Epithelial cell of proximal tubule (primary cell): ENCODE results near the gene SUPT20HL2. TPM values are rescaled to one million over a fixed set of nuclear protein-coding genes. Genes with fewer than 3 reads are reported as not detected.

Experiments used
- DNase-seq: peaks from one replicate; pipeline ENCODE4 v3.0.0-alpha.2; 2011; ENCODE audit warnings: low read depth
- H3K4me3 ChIP-seq: 2 replicates; pipeline ENCODE4 v1.5.1; 2011; ENCODE audit warnings: low read depth, mild to moderate bottlenecking, low read length
- total RNA-seq: library from RNA; depleted of rRNA; stranded (reverse); fragments of >200 nt; gene quantifications from 2 replicates; pipeline ENCODE4 v1.2.3, GENCODE V29; 2015
- TF ChIP-seq, protein P1 (sequence below): conservative IDR thresholded peaks from 2 replicates; pipeline ENCODE4 v1.5.1; 2012; ENCODE audit warnings: low read depth, mild to moderate bottlenecking, low read length

Gene SUPT20HL2
- total RNA-seq, 1 donor from 2014 or later: not detected

DNA sequence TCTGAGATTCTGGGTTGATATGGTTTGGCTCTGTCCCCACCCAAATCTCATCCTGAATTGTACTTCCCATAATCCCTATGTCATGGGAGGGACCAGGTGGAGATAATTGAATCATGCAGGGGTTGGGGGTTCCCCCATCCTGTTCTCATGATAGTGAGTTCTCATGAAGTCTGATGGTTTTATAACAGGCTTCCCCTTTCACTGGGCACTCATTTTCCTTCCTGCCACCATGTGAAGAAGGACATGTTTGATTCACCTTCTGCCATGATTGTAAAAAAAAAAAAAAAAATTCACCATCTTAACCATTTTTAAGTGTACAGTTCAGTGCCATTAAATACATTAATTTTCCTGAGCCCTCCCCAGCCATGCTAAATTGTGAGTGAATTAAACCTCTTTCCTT is 42.6 kb downstream of the SUPT20HL2 start:
- H3K4me3 ChIP-seq: no peak overlapping the region
- TF ChIP-seq, protein P1, sequence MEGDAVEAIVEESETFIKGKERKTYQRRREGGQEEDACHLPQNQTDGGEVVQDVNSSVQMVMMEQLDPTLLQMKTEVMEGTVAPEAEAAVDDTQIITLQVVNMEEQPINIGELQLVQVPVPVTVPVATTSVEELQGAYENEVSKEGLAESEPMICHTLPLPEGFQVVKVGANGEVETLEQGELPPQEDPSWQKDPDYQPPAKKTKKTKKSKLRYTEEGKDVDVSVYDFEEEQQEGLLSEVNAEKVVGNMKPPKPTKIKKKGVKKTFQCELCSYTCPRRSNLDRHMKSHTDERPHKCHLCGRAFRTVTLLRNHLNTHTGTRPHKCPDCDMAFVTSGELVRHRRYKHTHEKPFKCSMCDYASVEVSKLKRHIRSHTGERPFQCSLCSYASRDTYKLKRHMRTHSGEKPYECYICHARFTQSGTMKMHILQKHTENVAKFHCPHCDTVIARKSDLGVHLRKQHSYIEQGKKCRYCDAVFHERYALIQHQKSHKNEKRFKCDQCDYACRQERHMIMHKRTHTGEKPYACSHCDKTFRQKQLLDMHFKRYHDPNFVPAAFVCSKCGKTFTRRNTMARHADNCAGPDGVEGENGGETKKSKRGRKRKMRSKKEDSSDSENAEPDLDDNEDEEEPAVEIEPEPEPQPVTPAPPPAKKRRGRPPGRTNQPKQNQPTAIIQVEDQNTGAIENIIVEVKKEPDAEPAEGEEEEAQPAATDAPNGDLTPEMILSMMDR: no peak
- DNase-seq: no peak

DNA sequence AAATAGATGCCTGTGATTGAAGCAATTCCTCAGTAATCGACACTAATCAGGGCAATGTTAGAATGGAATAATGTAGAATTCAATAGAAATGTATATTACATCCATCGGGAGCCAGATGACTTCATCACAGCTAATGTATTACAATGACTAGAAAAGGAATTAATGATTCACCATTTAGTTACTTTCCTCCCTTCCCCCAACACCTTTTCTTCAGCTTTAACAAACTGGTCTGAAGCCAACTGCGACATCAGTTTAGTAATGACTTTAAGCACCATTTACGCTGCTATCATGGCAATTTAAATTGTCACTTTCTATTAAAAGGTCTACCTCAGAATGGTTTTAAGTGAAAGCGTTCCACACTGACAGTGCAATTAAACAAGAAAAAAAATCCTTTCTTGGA is 45.1 kb downstream of the SUPT20HL2 start:
- TF ChIP-seq, protein P1: no peak
- DNase-seq: no peak
- no peak overlapping the region for H3K4me3 ChIP-seq

DNA sequence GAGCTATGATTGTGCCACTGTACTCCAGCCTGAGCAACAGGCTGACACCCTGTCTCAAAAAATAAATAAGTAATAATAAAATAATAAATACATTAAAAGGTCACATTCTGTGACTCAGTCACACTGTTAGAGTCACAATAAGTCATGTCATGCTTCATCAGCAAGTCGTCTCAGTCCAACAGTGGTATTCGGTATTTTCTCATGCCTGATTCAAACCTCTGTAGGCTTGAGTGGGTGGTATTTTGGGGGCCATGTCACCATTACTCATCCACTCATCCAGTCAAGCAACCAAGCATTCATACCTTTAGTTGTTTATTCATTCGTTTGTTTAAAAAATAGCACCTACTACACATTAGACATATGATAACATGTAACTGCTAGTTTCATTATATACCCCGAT is 46.9 kb downstream of the SUPT20HL2 start:
- no peak for DNase-seq
- H3K4me3 ChIP-seq: no peak overlapping the region
- TF ChIP-seq, protein P1: no peak

DNA sequence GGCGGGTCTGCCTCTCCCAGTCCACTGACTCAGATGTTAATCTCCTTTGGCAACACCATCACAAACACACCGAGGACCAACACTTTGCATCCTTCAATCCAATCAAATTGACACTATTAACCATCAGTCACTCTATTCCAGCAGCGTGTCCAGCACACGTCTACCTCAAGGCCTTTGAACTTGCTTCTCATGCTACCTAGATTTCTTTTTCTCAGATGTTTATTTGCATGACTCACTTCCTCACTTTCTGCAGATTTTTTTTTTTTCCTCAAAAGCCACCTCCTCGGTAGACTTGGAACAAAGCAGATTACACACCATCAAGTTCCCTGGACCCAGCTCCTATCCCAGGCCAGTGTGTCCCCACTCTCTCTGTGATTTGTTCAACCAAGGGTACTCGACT is 49.5 kb downstream of the SUPT20HL2 start:
- TF ChIP-seq, protein P1: no peak
- no peak for DNase-seq
- no peak overlapping the region for H3K4me3 ChIP-seq

DNA sequence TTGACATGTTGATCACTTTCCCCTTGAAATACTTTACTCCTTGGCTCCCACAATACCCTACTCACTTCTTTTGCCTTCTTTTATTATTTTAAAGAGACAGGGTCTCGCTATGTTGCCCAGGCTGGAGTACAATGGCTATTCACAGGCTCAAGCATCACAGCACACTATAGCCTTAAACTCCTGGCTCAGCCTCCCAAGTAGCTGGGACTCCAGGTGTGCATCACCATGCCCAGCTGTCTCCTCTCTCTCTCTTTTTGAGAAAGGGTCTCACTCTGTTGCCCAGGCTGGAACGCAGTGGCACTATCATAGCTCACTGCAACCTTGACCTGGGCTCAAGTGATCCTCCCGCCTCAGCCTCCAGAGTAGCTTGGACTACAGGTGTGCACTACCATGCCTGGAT is 51.6 kb downstream of the SUPT20HL2 start:
- no peak overlapping the region for H3K4me3 ChIP-seq
- TF ChIP-seq, protein P1: no peak

More for the DNA sequence above, 51.6 kb downstream of the SUPT20HL2 start:
- no peak for DNase-seq

Other genes with a start within 250 kb of the SUPT20HL2 start
- 10.8 and 25.1 TPM in 2 replicates for gene ZFX, start 164.3 kb downstream of the SUPT20HL2 start, total RNA-seq
- gene SUPT20HL1, start 46.6 kb upstream of the SUPT20HL2 start, total RNA-seq: not detected in 2 replicates
- gene PDK3, start 151.2 kb upstream of the SUPT20HL2 start, total RNA-seq: 6.7 and 13.6 TPM in 2 replicates